Kidney (tissue), 14 donors: ENCODE data around the gene BBC3. TPM values are rescaled to one million over a fixed set of nuclear protein-coding genes. Genes with fewer than 3 reads are reported as not detected.
A peak's percentile ranks its signal among the peaks of the same experiment; 100 is the strongest.

Experiments
- DNase-seq, 5 donors: peaks; one replicate each; pipeline ENCODE4 v3.0.0-alpha.2; 2013 to 2020
- FAIRE-seq: peaks from 2 replicates; lab custom pipeline; 2012; peaks lifted over from hg19 to GRCh38; lab: Jason Lieb, UNC
- H3K27ac ChIP-seq, 2 donors: one replicate each; pipeline ENCODE4 v1.7.0; 2013; ENCODE audit warnings: low read depth in 2 of 2, low read length in 2 of 2, inconsistent platforms in 1 of 2
- H3K27me3 ChIP-seq: one replicate; pipeline ENCODE4 v1.7.1; 2013; ENCODE audit warnings: low read length, inconsistent platforms; ENCODE audit not compliant: control insufficient read depth, insufficient read depth
- H3K36me3 ChIP-seq, 3 donors: one replicate each; pipeline versions ENCODE4 v1.7.0 to v1.7.1; 2013; ENCODE audit warnings: low read length in 3 of 3, control low read depth in 1 of 3, inconsistent platforms in 1 of 3; ENCODE audit not compliant: insufficient read depth in 3 of 3, control insufficient read depth in 2 of 3
- H3K4me1 ChIP-seq, 3 donors: one replicate each; pipeline versions ENCODE4 v1.7.0 to v1.7.1; 2013; ENCODE audit warnings: low read length in 3 of 3, inconsistent platforms in 1 of 3, low read depth in 1 of 3; ENCODE audit not compliant: control insufficient read depth in 2 of 3, insufficient read depth in 2 of 3
- H3K4me3 ChIP-seq, 3 donors: one replicate each; pipeline versions ENCODE4 v1.7.0 to v1.8.1; 2013; ENCODE audit warnings: low read length in 3 of 3, control low read depth in 1 of 3, inconsistent platforms in 1 of 3
- H3K9ac ChIP-seq, 3 donors: one replicate each; pipeline versions ENCODE4 v1.7.0 to v1.7.1; 2013; ENCODE audit warnings: low read length in 3 of 3, control low read depth in 1 of 3, inconsistent platforms in 1 of 3
- H3K9me3 ChIP-seq, 3 donors: one replicate each; pipeline versions ENCODE4 v1.7.0 to v1.7.1; 2013; ENCODE audit warnings: low read length in 3 of 3, control low read depth in 1 of 3, inconsistent platforms in 1 of 3; ENCODE audit not compliant: control insufficient read depth in 2 of 3, insufficient read depth in 1 of 3
- CTCF ChIP-seq: IDR thresholded peaks from 3 replicates; pipeline ENCODE4 v1.5.1; 2012; ENCODE audit warnings: mild to moderate bottlenecking, moderate library complexity, borderline replicate concordance; ENCODE audit not compliant: insufficient read depth; ENCODE audit errors: extremely low read depth
- intact Hi-C: fragments of 100-400 bp; cut with DNase I; formaldehyde crosslinking; loops from one replicate; pipeline ENCODE4 v1.11.1; 2022
- polyA plus RNA-seq: library from polyadenylated mRNA; stranded (reverse); fragments of 350-450 nt; fragmentation: Illumina TruSeq; extraction: RNeasy Lipid Tissue Mini Kit (QIAGEN cat#74804); gene quantifications from one replicate; pipeline ENCODE4 v1.2.3, GENCODE V29; 2014; ENCODE audit warnings: low read depth, low replicate concordance; ENCODE audit not compliant: insufficient read depth
- total RNA-seq: library from RNA; stranded (reverse); fragmentation: NEBNext Ultra II Directional; extraction: Animal tissue kit (Norgen Biotek cat#: 25700); gene quantifications from one replicate; pipeline ENCODE4 v1.2.1, GENCODE V29; 2021
- donor health status: control.
- donor health status: control.
- donor health status: control.
- donor health status: control.
- donor health status: control.
- donor health status: DM: yes; HTN: yes; CAD: no.
- donor health status: Normal renal cell carcinoma (clear cell type).

BBC3 gene
- total and polyA plus RNA-seq, 2 donors from 2014 or later, result 3.2 to 14.2 TPM

- H3K4me3 ChIP-seq, result no peak overlapping the region
- H3K27ac ChIP-seq, result no peak overlapping the region
- H3K9ac ChIP-seq, result no peak overlapping the region
- TF ChIP-seq CTCF, result no peak
- peaks cover 2 to 15% (median 7%) of the 10 kb centered on the region in 3 donors for H3K4me1 ChIP-seq
- no peak for FAIRE-seq
- intact Hi-C loops, result no loop called here
- H3K36me3 ChIP-seq, result no peaks in the 10 kb centered on the region
- H3K9me3 ChIP-seq, result peaks cover 0 to 2% (median 0%) of the 10 kb centered on the region in 3 donors
- peak in 2 of 5 donors; percentile 65 to 72 for DNase-seq
- peaks cover 22% of the 10 kb centered on the region for H3K27me3 ChIP-seq
Measured at GRCh38 chr19:47240556-47240955, 9.6 kb upstream of the BBC3 start.

- H3K9me3 ChIP-seq, result peaks cover 0 to 2% (median 0%) of the 10 kb centered on the region in 3 donors
- peaks cover 2 to 15% (median 7%) of the 10 kb centered on the region in 3 donors for H3K4me1 ChIP-seq
- peaks cover 22% of the 10 kb centered on the region for H3K27me3 ChIP-seq
- no peak for FAIRE-seq
- DNase-seq, result peak; percentile 69 to 90 (median 84)
- intact Hi-C loops, result loop anchor here (10.0 kb wide), 1 partner anchor 85 kb away; no protein-coding TSS in a partner anchor
- H3K27ac ChIP-seq, result no peak overlapping the region
- H3K9ac ChIP-seq, result no peak overlapping the region
- no peak for TF ChIP-seq CTCF
- no peaks in the 10 kb centered on the region for H3K36me3 ChIP-seq
- no peak overlapping the region for H3K4me3 ChIP-seq
Measured at GRCh38 chr19:47239610-47240296, 8.8 kb upstream of the BBC3 start.

- intact Hi-C loops, result loop anchor here (10.0 kb wide), 1 partner anchor 84 kb away; no protein-coding TSS in a partner anchor
- Histone ChIP-seq H3K9me3 (peaks cover 0 to 2% (median 0%) of the 10 kb centered on the region in 3 donors), H3K27ac (no peak overlapping the region), H3K4me1 (peaks cover 2 to 15% (median 7%) of the 10 kb centered on the region in 3 donors), H3K36me3 (no peaks in the 10 kb centered on the region), H3K9ac (no peak overlapping the region), H3K27me3 (peaks cover 22% of the 10 kb centered on the region), H3K4me3 (no peak overlapping the region)
- no peak for TF ChIP-seq CTCF
- peak in 1 of 5 donors; percentile 72 for DNase-seq
- no peak for FAIRE-seq
Measured at GRCh38 chr19:47239152-47239551, 8.2 kb upstream of the BBC3 start.
